ENCODE data around the gene ABHD18.
"Not testable (repeated sequence)": the region's sequence is repeated elsewhere in the genome, so short reads cannot be mapped to it uniquely, and the experiment has no call there.

The ABHD18 gene

GRCh38 chr4:127993151-127993550, 27.9 kb downstream of the ABHD18 start:
- no peak for DNase-seq (ENCODE audit: low read depth)

- no peak for DNase-seq (ENCODE audit: low read depth)
These were observed 30.6 kb downstream of the ABHD18 start for GRCh38 chr4:127995776-127996175.

DNA sequence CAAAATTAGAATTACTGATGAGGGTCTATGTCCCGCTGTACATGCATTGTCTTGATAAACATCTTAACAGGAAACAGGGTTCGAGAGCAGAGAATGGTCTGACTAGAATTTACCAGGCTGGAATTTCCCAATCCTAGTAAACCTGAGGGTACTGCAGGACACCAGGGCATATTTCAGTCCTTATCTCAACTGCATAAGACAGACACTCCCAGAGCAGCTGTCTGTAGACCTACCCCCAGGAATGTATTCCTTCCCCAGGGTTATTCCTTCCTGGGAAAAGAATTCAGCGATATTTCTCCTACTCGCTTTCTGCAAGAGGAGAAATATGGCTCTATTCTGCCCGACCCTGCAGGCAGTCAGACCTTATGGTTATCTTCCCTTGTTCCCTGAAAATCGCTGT, 31.3 kb downstream of the ABHD18 start:
- DNase-seq (ENCODE audit: low read depth): not testable (repeated sequence)

GRCh38 chr4:127997534-127998388, 32.6 kb downstream of the ABHD18 start:
- DNase-seq (ENCODE audit: low read depth): no peak

DNA sequence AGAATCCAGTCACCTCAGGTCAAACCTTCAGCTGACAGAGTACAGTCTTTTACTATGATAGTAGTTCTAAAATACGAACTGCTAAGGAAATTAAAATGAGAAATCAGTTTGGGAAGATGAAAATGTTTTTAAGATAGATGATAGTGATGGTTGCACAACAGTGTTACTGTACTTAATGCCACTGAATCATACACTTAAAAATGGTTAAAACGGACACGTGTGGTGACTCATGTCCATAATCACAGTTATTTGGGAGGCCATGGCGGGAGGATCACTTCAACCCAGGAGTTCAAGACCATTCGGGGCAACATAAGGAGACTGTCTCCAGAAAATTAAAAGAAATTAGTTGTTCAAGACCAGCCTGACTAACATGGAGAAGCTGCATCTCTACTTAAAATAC, 41.4 kb downstream of the ABHD18 start:
- no peak for DNase-seq (ENCODE audit: low read depth)

GRCh38 chr4:128009428-128009827, 44.2 kb downstream of the ABHD18 start:
- no peak for DNase-seq (ENCODE audit: low read depth)

DNA sequence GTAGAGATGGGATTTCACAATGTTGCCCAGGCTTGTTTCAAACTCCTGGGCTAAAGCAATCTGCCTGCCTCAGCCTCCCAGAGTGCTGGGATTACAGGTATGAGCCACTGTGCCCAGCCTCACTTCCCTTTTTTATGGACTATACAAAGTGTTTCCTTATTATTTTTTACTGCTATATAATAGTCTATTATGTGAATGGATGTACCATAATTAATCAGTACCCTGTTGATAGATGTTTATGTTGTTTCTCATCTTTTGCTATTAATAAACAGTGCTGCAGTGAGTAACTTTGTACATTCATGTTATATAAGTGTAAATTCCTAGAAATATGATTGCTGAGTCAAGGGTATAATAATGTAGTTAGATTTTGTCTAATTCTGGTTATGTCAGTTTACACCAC, 60.1 kb downstream of the ABHD18 start:
- DNase-seq (ENCODE audit: low read depth): no peak

DNA sequence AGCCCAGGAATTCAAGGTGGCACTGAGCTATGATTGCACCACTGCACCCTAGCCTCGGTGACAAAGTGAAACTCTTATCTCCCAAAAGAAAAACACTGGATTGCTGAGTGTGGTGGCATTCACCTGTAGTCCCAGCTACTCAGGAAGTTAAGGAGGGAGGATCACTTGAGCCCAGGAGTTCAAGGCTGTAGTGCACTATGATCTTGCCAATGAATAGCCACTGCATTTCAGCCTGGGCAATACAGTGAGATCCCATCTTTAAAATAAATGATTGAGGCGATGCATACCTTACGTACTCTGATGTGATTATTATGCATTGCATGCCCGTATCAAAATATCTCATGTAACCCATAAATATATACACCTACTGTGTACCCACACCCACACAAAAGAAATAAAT, 64.7 kb downstream of the ABHD18 start:
- DNase-seq (ENCODE audit: low read depth): no peak

DNA sequence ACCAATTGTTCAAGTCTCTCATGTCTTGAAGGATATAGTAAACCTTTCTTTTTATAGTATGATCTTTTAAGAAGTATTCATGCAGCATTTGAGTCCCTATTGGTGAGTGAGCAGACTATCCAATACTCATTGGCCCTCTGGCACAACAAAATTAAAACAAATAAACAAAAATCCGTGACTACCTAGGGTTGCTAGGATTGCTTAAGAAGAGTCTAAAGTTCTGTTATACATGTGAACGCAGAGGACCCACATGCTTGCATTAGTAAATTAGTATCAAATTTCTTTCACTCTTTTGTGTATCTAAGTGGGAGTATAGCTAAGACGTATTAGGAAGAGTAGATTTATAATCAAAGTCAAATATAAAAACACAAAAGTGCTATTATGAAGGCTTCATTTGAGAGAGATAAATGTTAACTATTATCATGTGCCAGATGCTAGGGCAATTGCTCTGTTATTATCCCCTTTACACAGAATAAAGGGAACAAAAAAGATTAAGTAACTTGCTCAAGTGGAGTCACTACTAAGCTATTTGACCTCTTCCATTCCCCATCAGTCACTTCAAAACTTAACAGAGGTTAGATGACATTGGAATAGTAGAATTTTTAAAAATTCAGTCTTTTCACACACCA, 66.7 kb downstream of the ABHD18 start:
- DNase-seq (ENCODE audit: low read depth): no peak

DNA sequence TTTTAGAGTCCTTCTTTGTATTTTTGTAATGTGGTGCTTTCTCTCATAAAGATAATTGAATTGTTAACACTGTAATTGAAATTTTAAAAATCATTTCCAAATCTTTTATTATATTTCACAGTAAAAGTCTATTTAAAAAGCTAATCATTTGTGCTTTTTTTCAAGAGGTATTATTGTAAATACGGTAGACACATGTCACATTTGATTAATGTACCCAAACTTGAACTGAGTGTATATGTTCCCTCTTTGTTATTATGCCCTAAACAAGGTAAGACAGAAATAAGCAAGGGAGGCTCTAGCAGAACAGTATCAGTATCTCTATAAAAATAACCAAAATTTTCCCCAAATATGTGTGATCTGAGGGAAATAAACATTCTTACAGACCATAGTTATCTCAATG, 74.4 kb downstream of the ABHD18 start:
- no peak for DNase-seq (ENCODE audit: low read depth)

- DNase-seq (ENCODE audit: low read depth): not testable (repeated sequence)
These were observed 81.8 kb downstream of the ABHD18 start for GRCh38 chr4:128047019-128047418.

DNA sequence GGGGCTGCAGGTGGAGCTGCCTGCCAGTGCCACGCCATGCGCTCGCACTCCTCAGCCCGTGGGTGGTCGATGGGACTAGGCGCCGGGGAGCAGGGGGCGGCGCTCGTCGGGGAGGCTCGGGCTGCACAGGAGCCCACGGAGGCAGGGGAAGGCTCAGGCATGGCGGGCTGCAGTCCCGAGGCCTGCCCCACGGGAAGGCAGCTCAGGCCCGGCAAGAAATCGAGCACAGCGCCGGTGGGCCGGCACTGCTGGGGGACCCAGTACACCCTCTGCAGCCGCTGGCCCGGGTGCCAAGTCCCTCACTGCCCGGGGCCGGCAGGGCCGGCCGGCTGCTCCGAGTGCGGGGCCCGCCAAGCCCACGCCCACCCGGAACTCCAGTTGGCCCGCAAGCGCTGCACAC, 82.3 kb downstream of the ABHD18 start:
- not testable (repeated sequence) for DNase-seq (ENCODE audit: low read depth)

DNA sequence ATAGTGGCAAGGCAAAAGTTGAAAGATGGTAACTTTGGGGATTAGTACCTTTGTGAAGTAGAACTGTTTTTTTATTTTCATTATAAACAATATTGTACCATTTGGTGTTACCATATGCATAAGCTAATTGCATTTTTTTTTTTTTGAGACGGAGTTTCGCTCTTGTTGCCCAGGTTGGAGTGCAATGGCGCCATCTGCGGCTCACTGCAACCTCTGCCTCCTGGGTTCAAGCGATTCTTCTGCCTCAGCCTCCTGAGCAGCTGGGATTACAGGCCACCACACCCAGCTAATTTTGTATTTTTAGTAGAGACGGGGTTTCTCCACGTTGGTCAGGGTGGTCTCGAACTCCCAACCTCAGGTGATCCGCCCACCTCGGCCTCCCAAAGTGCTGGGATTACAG, 86.0 kb downstream of the ABHD18 start:
- not testable (repeated sequence) for DNase-seq (ENCODE audit: low read depth)

- not testable (repeated sequence) for DNase-seq (ENCODE audit: low read depth)
These were observed 89.7 kb downstream of the ABHD18 start for GRCh38 chr4:128054907-128055306.

GRCh38 chr4:128055441-128056206, 90.4 kb downstream of the ABHD18 start:
- not testable (repeated sequence) for DNase-seq (ENCODE audit: low read depth)

DNA sequence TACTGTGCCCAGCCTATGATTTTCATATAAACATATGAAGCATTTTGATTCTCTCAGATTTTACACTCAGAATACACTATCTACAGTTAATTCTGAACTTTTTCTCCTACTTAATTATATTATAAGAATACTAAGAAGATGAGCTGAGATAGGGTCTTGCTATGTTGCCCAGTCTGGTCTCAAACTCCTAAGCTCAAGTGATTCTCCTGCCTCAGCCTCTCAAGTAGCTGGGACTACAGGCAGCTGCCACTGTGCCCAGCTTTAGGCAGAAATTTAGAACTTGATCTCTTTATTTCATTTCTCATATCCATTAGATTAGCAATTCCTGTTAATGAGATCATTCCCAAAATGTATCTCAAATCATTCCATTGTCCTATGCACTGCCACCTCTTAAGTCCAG, 91.2 kb downstream of the ABHD18 start:
- no peak for DNase-seq (ENCODE audit: low read depth)

DNA sequence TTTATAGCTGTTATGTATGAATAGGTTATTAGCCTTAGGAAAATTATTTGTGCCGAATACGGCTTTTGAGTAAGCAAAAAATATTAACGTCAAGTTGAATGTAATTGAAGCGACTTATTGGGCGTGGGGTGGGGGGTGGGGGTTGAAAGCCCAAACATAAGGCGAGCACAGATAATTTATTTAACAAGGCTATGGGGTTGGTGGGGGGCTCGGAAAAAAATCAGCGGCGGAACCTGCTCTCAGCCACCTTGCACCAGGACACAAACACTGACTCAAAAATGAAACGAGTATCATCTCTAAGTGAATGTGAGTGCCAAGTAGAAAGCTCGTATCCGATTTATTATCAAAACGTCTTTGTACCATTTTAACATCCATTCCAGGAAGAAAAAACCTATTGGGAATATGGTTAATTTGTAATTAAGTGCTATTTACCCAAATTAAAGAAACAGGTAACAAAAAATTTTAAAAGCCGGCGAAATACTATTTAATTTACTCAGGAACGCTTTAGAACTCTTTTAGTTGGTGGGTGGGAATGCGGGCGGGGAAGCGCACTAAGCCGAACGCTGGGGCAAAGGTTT, 95.0 kb downstream of the ABHD18 start:
- no peak for DNase-seq (ENCODE audit: low read depth)

DNA sequence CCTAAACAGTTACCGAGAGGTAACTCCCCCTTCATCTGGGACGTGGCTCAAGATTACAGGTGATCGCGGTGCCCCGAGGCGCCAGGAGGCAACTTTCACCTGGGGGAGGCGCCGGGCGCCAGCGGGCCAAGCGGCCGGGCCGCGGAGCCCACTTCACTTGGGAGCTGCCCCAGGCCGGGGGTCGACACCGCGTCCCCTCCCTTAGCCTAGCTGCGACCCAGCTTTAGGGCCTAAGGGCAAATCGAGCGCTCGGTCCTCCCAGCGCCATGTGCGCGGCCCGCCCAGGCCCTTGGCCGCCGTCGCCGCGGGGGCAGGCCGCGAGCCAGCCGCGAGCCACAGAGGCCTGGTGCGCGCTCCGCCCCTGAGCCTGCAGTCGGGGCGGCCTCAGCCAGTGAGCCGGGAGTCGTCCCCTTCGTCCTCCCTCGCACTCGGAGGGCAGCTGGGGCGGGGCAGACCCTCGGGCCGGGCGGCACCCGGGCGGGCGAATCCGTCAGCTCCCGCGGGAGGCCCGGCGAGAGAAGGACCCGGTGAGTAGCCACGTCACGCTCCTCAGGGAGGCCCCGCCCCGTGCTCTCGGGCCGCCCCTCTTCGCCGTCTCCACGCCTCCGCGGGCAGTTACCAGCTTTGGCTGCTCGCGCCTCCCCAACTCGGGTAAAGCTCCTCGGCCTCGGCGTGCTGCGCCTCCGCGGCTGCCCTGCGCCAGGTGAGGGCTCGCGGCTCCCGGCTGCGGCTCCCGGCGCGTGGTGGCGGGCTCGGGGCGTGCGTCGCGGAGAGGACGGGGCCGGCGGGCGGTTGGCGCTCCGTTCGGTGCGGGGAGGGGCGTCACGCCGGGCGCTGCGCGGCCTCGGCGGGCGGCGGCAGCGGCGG, 95.7 kb downstream of the ABHD18 start, which contains the start of gene LARP1B:
TSS of gene LARP1B (plus strand) at position 614 of the 867 bp plus-strand sequence. CDS start 13,640 bp downstream, outside the sequence.
- DNase-seq (ENCODE audit: low read depth): peak; percentile 82

GRCh38 chr4:128061566-128062536, 96.6 kb downstream of the ABHD18 start:
- DNase-seq (ENCODE audit: low read depth): peak; percentile 32

- not testable (repeated sequence) for DNase-seq (ENCODE audit: low read depth)
These were observed 101.2 kb downstream of the ABHD18 start for GRCh38 chr4:128066453-128066820.

Data from stimulated activated CD8-positive, alpha-beta memory T cell treated with anti-CD3 and anti-CD28 coated beads, Interleukin-7, amount 100 ng/mL, for 24 hours (primary cell).